MM.1S (cell line): ENCODE results near the gene NRAP.

ENCODE experiments used
- DNase-seq: peaks from one replicate; pipeline ENCODE4 v3.0.0-alpha.2; 2015
- H2AFZ ChIP-seq: fragments of 300-600 bp; sonication (generic); 2 replicates; pipeline ENCODE4 v1.6.0; 2016; ENCODE audit warnings: antibody characterized with exemption, low read length
- H3F3A ChIP-seq: fragments of 300-600 bp; sonication (generic); 2 replicates; pipeline ENCODE4 v1.6.1; 2016; ENCODE audit warnings: mild to moderate bottlenecking, antibody characterized with exemption, low read length, moderate library complexity, mixed read lengths; ENCODE audit not compliant: insufficient read depth
- H3K27ac ChIP-seq: fragments of 300-600 bp; sonication (generic); 2 replicates; pipeline ENCODE4 v1.5.1; 2016; ENCODE audit warnings: mild to moderate bottlenecking, low read length
- H3K27me3 ChIP-seq: fragments of 300-600 bp; sonication (generic); replicated peaks from 2 replicates; pipeline ENCODE4 v1.6.0; 2016; ENCODE audit warnings: low read length; ENCODE audit not compliant: insufficient read depth
- H3K36me3 ChIP-seq: fragments of 300-600 bp; sonication (generic); replicated peaks from 2 replicates; pipeline ENCODE4 v1.6.1; 2016; ENCODE audit warnings: mild to moderate bottlenecking, low read length, mixed read lengths; ENCODE audit not compliant: insufficient read depth
- H3K4me1 ChIP-seq: fragments of 300-600 bp; sonication (generic); 2 replicates; pipeline ENCODE4 v1.6.1; 2016; ENCODE audit warnings: low read length, mixed read lengths
- H3K4me2 ChIP-seq: fragments of 300-600 bp; sonication (generic); 2 replicates; pipeline ENCODE4 v1.6.0; 2016; ENCODE audit warnings: low read depth, low read length
- H3K4me3 ChIP-seq: fragments of 300-600 bp; sonication (generic); 2 replicates; pipeline ENCODE4 v1.5.1; 2016; ENCODE audit warnings: low read length, mixed read lengths
- H3K79me2 ChIP-seq: fragments of 300-600 bp; sonication (generic); 2 replicates; pipeline ENCODE4 v1.6.1; 2016; ENCODE audit warnings: mixed run types, low read length, mixed read lengths
- H3K9ac ChIP-seq: fragments of 300-600 bp; sonication (generic); 2 replicates; pipeline ENCODE4 v1.6.1; 2016; ENCODE audit warnings: low read length, mixed read lengths
- H3K9me2 ChIP-seq: fragments of 300-600 bp; sonication (generic); replicated peaks from 2 replicates; pipeline ENCODE4 v1.6.1; 2016; ENCODE audit warnings: mild to moderate bottlenecking, low read length, mixed read lengths; ENCODE audit not compliant: insufficient read depth
- H3K9me3 ChIP-seq: fragments of 300-600 bp; sonication (generic); replicated peaks from 2 replicates; pipeline ENCODE4 v1.6.1; 2016; ENCODE audit warnings: mild to moderate bottlenecking, low read length, mixed read lengths; ENCODE audit not compliant: insufficient read depth
- H4K20me1 ChIP-seq: fragments of 300-600 bp; sonication (generic); 2 replicates; pipeline ENCODE4 v1.6.1; 2016; ENCODE audit warnings: mild to moderate bottlenecking, low read length, moderate library complexity, mixed read lengths; ENCODE audit not compliant: insufficient read depth
- CTCF ChIP-seq: fragments of 300-600 bp; sonication (generic); IDR thresholded peaks from 2 replicates; pipeline ENCODE4 v1.5.1; 2016; ENCODE audit warnings: antibody characterized with exemption, low read length, mixed read lengths
- EZH2 ChIP-seq: fragments of 300-600 bp; sonication (generic); optimal IDR thresholded peaks from 2 replicates; pipeline ENCODE3; 2017; ENCODE audit warnings: low read depth, mild to moderate bottlenecking, antibody characterized with exemption, low read length, mixed read lengths
- EZH2phosphoT487 ChIP-seq: fragments of 300-600 bp; sonication (generic); IDR thresholded peaks from 2 replicates; pipeline ENCODE4 v1.6.1; 2018; ENCODE audit warnings: antibody characterized with exemption, low read length

Gene NRAP

GRCh38 chr10:113693348-113693747 is 29.5 kb upstream of the NRAP start:
- TF ChIP-seq CTCF = no peak
- TF ChIP-seq EZH2phosphoT487 = no peak
- TF ChIP-seq EZH2 = no peak
- Histone ChIP-seq H3K27ac (no peak overlapping the region), H3K9ac (no peak overlapping the region), H3F3A (peaks cover 14% of the 10 kb centered on the region), H3K27me3 (no peaks in the 10 kb centered on the region), H3K9me2 (no peaks in the 10 kb centered on the region), H3K79me2 (peaks cover 95% of the 10 kb centered on the region), H3K4me2 (no peak overlapping the region), H3K4me1 (peaks cover 18% of the 10 kb centered on the region), H3K9me3 (no peaks in the 10 kb centered on the region), H2AFZ (no peak overlapping the region), H3K36me3 (0 out of 2 replicates have a peak, but pooled peaks cover 10% of the 10 kb centered on the region), H4K20me1 (no peaks in the 10 kb centered on the region), H3K4me3 (no peak overlapping the region)
- no peak for DNase-seq

- TF ChIP-seq EZH2 (no peak), CTCF (no peak), EZH2phosphoT487 (no peak)
- H3F3A ChIP-seq = peaks cover 14% of the 10 kb centered on the region
- H3K9ac ChIP-seq = no peak overlapping the region
- H3K4me1 ChIP-seq = peaks cover 18% of the 10 kb centered on the region
- H3K27ac ChIP-seq = no peak overlapping the region
- no peak overlapping the region for H2AFZ ChIP-seq
- no peak overlapping the region for H3K4me2 ChIP-seq
- H3K27me3 ChIP-seq = no peaks in the 10 kb centered on the region
- no peaks in the 10 kb centered on the region for H3K9me3 ChIP-seq
- no peaks in the 10 kb centered on the region for H3K9me2 ChIP-seq
- H3K79me2 ChIP-seq = peaks cover 98% of the 10 kb centered on the region
- H3K36me3 ChIP-seq = 0 out of 2 replicates have a peak, but pooled peaks cover 3% of the 10 kb centered on the region
- no peak for DNase-seq
- no peak overlapping the region for H3K4me3 ChIP-seq
- H4K20me1 ChIP-seq = no peaks in the 10 kb centered on the region
These were observed 28.4 kb upstream of the NRAP start for GRCh38 chr10:113692271-113692670.

GRCh38 chr10:113691381-113691780 is 27.5 kb upstream of the NRAP start:
- H3K9me2 ChIP-seq = no peaks in the 10 kb centered on the region
- H3K9me3 ChIP-seq = no peaks in the 10 kb centered on the region; the same call in 1 of the 2 replicates
- peaks cover 98% of the 10 kb centered on the region for H3K79me2 ChIP-seq
- H3F3A ChIP-seq = peaks cover 14% of the 10 kb centered on the region
- no peak overlapping the region for H3K4me3 ChIP-seq
- 0 out of 2 replicates have a peak, but pooled peaks cover 6% of the 10 kb centered on the region for H3K36me3 ChIP-seq
- no peaks in the 10 kb centered on the region for H4K20me1 ChIP-seq
- DNase-seq = no peak
- no peaks in the 10 kb centered on the region for H3K27me3 ChIP-seq
- no peak overlapping the region for H3K9ac ChIP-seq
- no peak overlapping the region for H3K27ac ChIP-seq
- no peak overlapping the region for H3K4me2 ChIP-seq
- no peak for TF ChIP-seq EZH2phosphoT487
- no peak for TF ChIP-seq CTCF
- TF ChIP-seq EZH2 = no peak
- H3K4me1 ChIP-seq = peaks cover 18% of the 10 kb centered on the region
- no peak overlapping the region for H2AFZ ChIP-seq
